ENCODE measurements around the gene MT1M. TPM values are rescaled to one million over a fixed set of nuclear protein-coding genes. Genes with fewer than 3 reads are reported as not detected.

The MT1M gene
- total and polyA plus RNA-seq, 2 of the 4 experiments (the other 2 are of a cell fraction) = 0.10 TPM; not detected in 1

DNA sequence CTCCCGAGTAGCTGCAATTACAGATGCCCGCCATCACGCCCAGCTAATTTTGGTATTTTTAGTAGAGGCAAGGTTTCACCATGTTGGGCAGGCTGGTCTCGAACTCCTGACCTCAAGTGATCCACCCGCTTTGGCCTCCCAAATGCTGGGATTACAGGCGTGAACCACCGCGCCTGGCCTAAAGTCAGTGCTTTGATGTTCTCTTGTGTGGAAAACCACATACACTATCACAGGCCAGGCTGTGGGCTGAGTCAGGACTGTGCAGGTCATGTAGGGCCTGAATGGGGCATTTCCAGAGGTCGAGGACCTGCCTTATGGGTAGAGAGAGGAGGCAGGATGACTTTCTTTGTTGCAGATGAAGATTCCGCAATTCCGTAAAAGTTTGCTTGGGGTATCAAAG lies 48.2 kb upstream of the MT1M start:
- Histone ChIP-seq H4K8ac (ENCODE audit: low read depth in 2 of 2, low read length in 2 of 2) (no peak overlapping the region), H2BK20ac (ENCODE audit: low read depth, low read length) (no peak overlapping the region), H3K9ac (ENCODE audit: low read depth, low read length) (no peak overlapping the region), H2AFZ (replicated peaks; ENCODE audit: low read length, poor library complexity) (no peak overlapping the region), H3K36me3 (ENCODE audit: control insufficient read depth, insufficient read depth, low read length) (no peaks in the 10 kb centered on the region), H4K5ac (ENCODE audit: low read depth, low read length) (no peak overlapping the region), H2BK5ac (ENCODE audit: low read depth, low read length, poor library complexity, severe bottlenecking) (no peak overlapping the region), H3K9me1 (ENCODE audit: insufficient read depth, low read length) (no peaks in the 10 kb centered on the region), H3K27ac (ENCODE audit: insufficient read depth, low read length) (no peak overlapping the region), H3K9me3 (ENCODE audit: control insufficient read depth, insufficient read depth, low read length) (no peaks in the 10 kb centered on the region; the same call in 1 of the 2 replicates), H3K18ac (ENCODE audit: low read depth, low read length) (no peak overlapping the region), H2BK120ac (ENCODE audit: low read depth, low read length) (no peak overlapping the region), H3K4me3 (ENCODE audit: insufficient read depth, low read depth, low read length) (no peak overlapping the region), H3K4me2 (ENCODE audit: low read depth, low read length) (no peak overlapping the region), H2AK9ac (replicated peaks; ENCODE audit: low read depth, low read length, poor library complexity) (no peak overlapping the region), H2AK5ac (ENCODE audit: low read depth, low read length) (no peak overlapping the region), H3K14ac (replicated peaks; ENCODE audit: low read depth, low read length) (no peak overlapping the region), H3K4ac (ENCODE audit: low read depth, low read length) (no peak overlapping the region), H2BK15ac (ENCODE audit: low read depth, low read length) (no peak overlapping the region), H3K79me1 (ENCODE audit: low read depth in 1 of 2, low read length in 2 of 2) (no peaks in the 10 kb centered on the region), H3K27me3 (ENCODE audit: control insufficient read depth, insufficient read depth, low read length) (peaks cover 58% of the 10 kb centered on the region), H3K23ac (ENCODE audit: low read depth, low read length) (no peak overlapping the region), H3K4me1 (ENCODE audit: control insufficient read depth, insufficient read depth, low read length) (no peaks in the 10 kb centered on the region), H4K91ac (ENCODE audit: insufficient read depth, low read depth, low read length) (no peak overlapping the region), H3K56ac (ENCODE audit: extremely low read depth, insufficient read depth, low read length) (no peak overlapping the region), H4K20me1 (ENCODE audit: insufficient read depth, low read length) (no peaks in the 10 kb centered on the region)
- CTCF ChIA-PET = no interaction called here
- TF ChIP-seq, protein P1, sequence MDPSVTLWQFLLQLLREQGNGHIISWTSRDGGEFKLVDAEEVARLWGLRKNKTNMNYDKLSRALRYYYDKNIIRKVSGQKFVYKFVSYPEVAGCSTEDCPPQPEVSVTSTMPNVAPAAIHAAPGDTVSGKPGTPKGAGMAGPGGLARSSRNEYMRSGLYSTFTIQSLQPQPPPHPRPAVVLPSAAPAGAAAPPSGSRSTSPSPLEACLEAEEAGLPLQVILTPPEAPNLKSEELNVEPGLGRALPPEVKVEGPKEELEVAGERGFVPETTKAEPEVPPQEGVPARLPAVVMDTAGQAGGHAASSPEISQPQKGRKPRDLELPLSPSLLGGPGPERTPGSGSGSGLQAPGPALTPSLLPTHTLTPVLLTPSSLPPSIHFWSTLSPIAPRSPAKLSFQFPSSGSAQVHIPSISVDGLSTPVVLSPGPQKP (IDR thresholded peaks at IDR 0.05; ENCODE audit: borderline replicate concordance, low read depth, low read length) = no peak
- TF ChIP-seq SMC3 (IDR thresholded peaks at IDR 0.05; ENCODE audit: low read depth, low read length) (no peak), CEBPB (IDR thresholded peaks at IDR 0.05; ENCODE audit: low read depth, low read length) (no peak)
- TF ChIP-seq, protein P2, sequence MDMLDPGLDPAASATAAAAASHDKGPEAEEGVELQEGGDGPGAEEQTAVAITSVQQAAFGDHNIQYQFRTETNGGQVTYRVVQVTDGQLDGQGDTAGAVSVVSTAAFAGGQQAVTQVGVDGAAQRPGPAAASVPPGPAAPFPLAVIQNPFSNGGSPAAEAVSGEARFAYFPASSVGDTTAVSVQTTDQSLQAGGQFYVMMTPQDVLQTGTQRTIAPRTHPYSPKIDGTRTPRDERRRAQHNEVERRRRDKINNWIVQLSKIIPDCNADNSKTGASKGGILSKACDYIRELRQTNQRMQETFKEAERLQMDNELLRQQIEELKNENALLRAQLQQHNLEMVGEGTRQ (IDR thresholded peaks at IDR 0.05; ENCODE audit: low read depth, low read length) = no peak
- TF ChIP-seq, protein P3, sequence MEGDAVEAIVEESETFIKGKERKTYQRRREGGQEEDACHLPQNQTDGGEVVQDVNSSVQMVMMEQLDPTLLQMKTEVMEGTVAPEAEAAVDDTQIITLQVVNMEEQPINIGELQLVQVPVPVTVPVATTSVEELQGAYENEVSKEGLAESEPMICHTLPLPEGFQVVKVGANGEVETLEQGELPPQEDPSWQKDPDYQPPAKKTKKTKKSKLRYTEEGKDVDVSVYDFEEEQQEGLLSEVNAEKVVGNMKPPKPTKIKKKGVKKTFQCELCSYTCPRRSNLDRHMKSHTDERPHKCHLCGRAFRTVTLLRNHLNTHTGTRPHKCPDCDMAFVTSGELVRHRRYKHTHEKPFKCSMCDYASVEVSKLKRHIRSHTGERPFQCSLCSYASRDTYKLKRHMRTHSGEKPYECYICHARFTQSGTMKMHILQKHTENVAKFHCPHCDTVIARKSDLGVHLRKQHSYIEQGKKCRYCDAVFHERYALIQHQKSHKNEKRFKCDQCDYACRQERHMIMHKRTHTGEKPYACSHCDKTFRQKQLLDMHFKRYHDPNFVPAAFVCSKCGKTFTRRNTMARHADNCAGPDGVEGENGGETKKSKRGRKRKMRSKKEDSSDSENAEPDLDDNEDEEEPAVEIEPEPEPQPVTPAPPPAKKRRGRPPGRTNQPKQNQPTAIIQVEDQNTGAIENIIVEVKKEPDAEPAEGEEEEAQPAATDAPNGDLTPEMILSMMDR (conservative IDR thresholded peaks at IDR 0.05; ENCODE audit: low read depth, low read length) = no peak
- BruUV-seq (replicated peaks) = no TSS peak
- WGBS, 2 experiments (ENCODE audit: extremely low coverage in 2 of 2, insufficient read length in 1 of 2) = 67% methylated on average over 1 of the region's 11 CpGs; no CpG with 5 or more reads in 1 of the 2 experiments
- POLR2A ChIA-PET (ENCODE audit: unreplicated experiment) = no interaction called here
- no peak for ATAC-seq (ENCODE audit: low read depth)
- intact Hi-C loops (cut with micrococcal nuclease) (no loop called here), dilution Hi-C loops (cut with HindIII; ENCODE audit: low sequenced_read_pairs, unreplicated experiment) (no loop called here), in situ Hi-C loops (cut with MboI; ENCODE audit: low sequenced_read_pairs) (no loop called here)
- no peak for DNase-seq
